ENCODE results near the gene IGFBP3. TPM values are rescaled to one million over a fixed set of nuclear protein-coding genes. Genes with fewer than 3 reads are reported as not detected.
A peak's percentile ranks its signal among the peaks of the same experiment; 100 is the strongest.

Gene IGFBP3
- total and polyA plus RNA-seq, 2 of the 13 experiments (the other 11 are each of a cell fraction or from before 2014, with no cell fraction given) = 57.5 TPM; not detected in 1

GRCh38 chr7:45890125-45890901, 30.8 kb downstream of the IGFBP3 start (continued):
- TF ChIP-seq TBL1XR1 (IDR thresholded peaks at IDR 0.05; ENCODE audit: borderline replicate concordance, low read length, partially characterized antibody) (no peak), ZNF292 (CRISPR knock-in tag; IDR thresholded peaks at IDR 0.05; ENCODE audit: borderline replicate concordance, low read depth) (no peak), ZHX2 (IDR thresholded peaks at IDR 0.05; ENCODE audit: low read depth) (0 out of 2 replicates have a peak, but pooled peaks have one; percentile 44), ZHX2 (CRISPR knock-in tag; IDR thresholded peaks at IDR 0.05; ENCODE audit: borderline replicate concordance) (peak; percentile 78; the same call in 1 of the 2 replicates), PAF1 (CRISPR knock-in tag; IDR thresholded peaks at IDR 0.05) (peak; percentile 96), ZBTB34 (CRISPR knock-in tag; IDR thresholded peaks at IDR 0.05) (0 out of 2 replicates have a peak, but pooled peaks have one; percentile 38), ARNT2 (CRISPR knock-in tag; IDR thresholded peaks at IDR 0.05; ENCODE audit: low read depth) (0 out of 2 replicates have a peak, but pooled peaks have one; percentile 8), NFE2L1 (CRISPR knock-in tag; IDR thresholded peaks at IDR 0.05; ENCODE audit: borderline replicate concordance) (no peak), MEIS1 (CRISPR knock-in tag; IDR thresholded peaks at IDR 0.05; ENCODE audit: borderline replicate concordance) (peak; percentile 25; the same call in 1 of the 2 replicates), ZNF800 (CRISPR knock-in tag; IDR thresholded peaks at IDR 0.05) (0 out of 2 replicates have a peak, but pooled peaks have one; percentile 42), ZNF446 (CRISPR knock-in tag; IDR thresholded peaks at IDR 0.05) (no peak), ZNF230 (CRISPR knock-in tag; IDR thresholded peaks at IDR 0.05) (peak; percentile 74), ZFP37 (CRISPR knock-in tag; IDR thresholded peaks at IDR 0.05; ENCODE audit: borderline replicate concordance) (no peak), SATB2 (CRISPR knock-in tag; IDR thresholded peaks at IDR 0.05) (no peak; the same call in 1 of the 2 replicates), DPF2 (CRISPR knock-in tag; IDR thresholded peaks at IDR 0.05; ENCODE audit: borderline replicate concordance, low read depth) (0 out of 2 replicates have a peak, but pooled peaks have one; percentile 23), ZBTB2 (CRISPR knock-in tag; IDR thresholded peaks at IDR 0.05; ENCODE audit: low read depth) (0 out of 2 replicates have a peak, but pooled peaks have one; percentile 14)

All from HepG2 (cell line).